ENCODE results near the gene MYH9.

Gene MYH9

GRCh38 chr22:36239401-36240171 is 148.2 kb downstream of the MYH9 start, which contains the start of gene APOL2:
APOL2 (minus strand) TSS chr22:36239527; CDS start chr22:36233162, 6,365 bp downstream.
- DNase-seq = peak; percentile 64

- no peak for DNase-seq
Measured at GRCh38 chr22:36239150-36239400, 148.7 kb downstream of the MYH9 start.

GRCh38 chr22:36238373-36239149 is 149.2 kb downstream of the MYH9 start:
- no peak for DNase-seq

GRCh38 chr22:36237462-36238372 is 150.1 kb downstream of the MYH9 start:
- no peak for DNase-seq

GRCh38 chr22:36236388-36237319 is 151.1 kb downstream of the MYH9 start:
- no peak for DNase-seq

- no peak for DNase-seq
Measured at GRCh38 chr22:36235585-36235984, 152.2 kb downstream of the MYH9 start.

- DNase-seq = no peak
Measured at GRCh38 chr22:36234919-36235318, 152.8 kb downstream of the MYH9 start.

GRCh38 chr22:36234213-36234612 is 153.6 kb downstream of the MYH9 start:
- DNase-seq = no peak

- no peak for DNase-seq
Measured at GRCh38 chr22:36233796-36234195, 154.0 kb downstream of the MYH9 start.

GRCh38 chr22:36232715-36233401 is 154.9 kb downstream of the MYH9 start:
- DNase-seq = no peak
